Lung microvascular endothelial cell (primary cell): Measurements from ENCODE around the gene CSNK1G2. TPM values are rescaled to one million over a fixed set of nuclear protein-coding genes. Genes with fewer than 3 reads are reported as not detected.
"Not testable (repeated sequence)": the region's sequence is repeated elsewhere in the genome, so short reads cannot be mapped to it uniquely, and the experiment has no call there.

Experiments
- DNase-seq, 2 donors: peaks; one replicate each; pipeline versions ENCODE4 v3.0.0 to v3.0.0-alpha.2; 2010; ENCODE audit warnings: low read depth in 2 of 2
- total RNA-seq: library from RNA; depleted of rRNA; stranded (reverse); fragments of >200 nt; gene quantifications from 2 replicates; pipeline ENCODE4 v1.2.1, GENCODE V29; 2014

CSNK1G2 gene
- total RNA-seq, 1 donor from 2014 or later, result 56.5 TPM

DNA sequence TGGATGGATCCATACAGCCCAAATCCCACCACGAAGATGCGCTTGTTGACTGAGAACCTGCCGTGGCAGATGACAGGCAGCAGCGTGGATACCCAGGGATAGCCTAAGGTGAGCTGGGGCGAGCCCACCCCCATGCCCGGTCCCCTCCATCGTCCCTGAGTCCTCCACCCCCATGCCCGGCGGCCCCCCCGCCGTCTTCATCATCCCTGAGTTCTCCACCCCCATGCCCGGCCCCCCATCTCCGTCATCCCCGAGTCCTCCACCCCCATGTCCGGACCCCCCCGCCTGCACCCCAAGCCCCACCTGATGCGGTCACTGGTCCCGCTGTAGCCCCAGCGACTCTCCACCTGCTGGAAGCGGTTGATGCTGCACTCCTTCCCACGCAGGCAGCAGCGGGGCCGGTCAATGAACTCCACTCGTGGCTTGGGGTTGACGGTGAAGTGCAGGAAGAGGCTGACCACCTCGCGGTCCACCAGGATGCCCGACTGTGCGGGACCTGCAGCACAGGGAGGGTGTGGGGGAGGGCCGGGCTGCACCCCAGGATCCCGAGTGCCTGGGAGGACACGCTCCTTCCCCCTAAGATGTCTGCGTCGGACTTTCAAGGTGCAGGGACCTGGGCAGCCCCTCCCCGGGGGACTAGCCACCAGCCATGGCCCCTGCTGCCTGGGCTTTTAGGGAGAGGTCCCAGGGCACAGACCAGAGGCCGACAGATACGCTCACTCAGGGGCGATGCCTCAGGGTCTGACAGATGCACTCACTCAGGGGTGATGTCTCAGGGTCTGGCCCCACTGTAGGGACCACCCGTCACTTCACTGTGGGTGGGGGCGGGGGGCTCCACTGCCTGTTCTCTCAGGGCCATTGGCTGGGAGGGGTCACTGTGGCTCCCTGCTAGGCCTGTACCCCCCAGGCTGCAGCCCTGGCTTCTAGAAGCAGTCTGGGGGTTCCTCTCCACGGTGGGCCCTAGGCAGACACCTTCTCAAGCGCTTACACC, 46.5 kb downstream of the CSNK1G2 start:
- no peak for DNase-seq

GRCh38 chr19:1988464-1988863, 47.5 kb downstream of the CSNK1G2 start:
- DNase-seq, result not testable (repeated sequence)

- DNase-seq, result no peak
Measured at GRCh38 chr19:1989513-1990229, 48.7 kb downstream of the CSNK1G2 start.

- no peak for DNase-seq
Measured at GRCh38 chr19:1990230-1991017, 49.5 kb downstream of the CSNK1G2 start.

DNA sequence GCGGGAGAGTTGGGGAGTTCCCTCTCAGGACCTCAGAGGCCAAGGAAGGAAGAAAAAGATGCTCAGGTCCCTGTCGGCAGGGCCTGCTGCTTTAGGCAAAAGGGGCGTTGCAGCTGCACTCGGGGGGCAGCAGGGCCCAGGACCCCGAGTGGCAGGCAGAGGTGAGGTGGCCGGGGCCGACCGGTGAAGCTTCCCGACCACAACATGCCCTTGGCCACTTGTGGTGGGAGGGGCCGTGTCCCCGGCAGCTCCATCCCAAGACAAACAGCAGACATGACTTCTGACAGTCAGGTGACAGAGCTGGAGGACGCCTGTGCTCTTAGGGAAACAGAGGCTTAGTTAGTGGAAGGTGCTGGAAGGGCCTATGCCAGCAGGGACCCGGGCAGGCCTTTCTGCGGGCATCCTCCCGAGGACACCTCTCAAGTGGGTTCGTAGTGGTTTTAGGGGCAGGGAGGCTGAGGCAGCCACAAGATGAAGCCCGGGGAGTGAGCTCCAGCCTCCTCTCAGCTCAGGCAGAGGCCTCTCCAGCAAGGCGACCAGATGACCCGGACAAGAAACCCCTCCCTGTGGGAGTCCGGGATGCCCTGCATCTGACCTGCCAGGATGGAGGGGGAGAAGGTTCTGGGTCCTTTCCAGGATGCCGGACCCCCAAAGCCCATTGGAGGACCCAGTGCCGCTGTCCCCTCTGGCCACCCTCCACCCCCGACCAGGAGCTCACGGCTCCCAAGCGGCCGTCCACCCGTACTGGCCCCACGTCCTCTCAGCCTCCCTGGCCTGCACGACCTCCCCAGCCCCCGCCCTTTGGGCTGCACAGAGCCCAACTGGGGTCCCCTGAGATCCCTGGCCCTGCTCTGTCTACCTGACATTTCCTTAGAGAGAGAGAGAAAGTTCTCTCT, 50.3 kb downstream of the CSNK1G2 start:
- DNase-seq, result no peak

GRCh38 chr19:1992759-1993260, 51.8 kb downstream of the CSNK1G2 start:
- peak in 1 of 2 donors; percentile 21 for DNase-seq

DNA sequence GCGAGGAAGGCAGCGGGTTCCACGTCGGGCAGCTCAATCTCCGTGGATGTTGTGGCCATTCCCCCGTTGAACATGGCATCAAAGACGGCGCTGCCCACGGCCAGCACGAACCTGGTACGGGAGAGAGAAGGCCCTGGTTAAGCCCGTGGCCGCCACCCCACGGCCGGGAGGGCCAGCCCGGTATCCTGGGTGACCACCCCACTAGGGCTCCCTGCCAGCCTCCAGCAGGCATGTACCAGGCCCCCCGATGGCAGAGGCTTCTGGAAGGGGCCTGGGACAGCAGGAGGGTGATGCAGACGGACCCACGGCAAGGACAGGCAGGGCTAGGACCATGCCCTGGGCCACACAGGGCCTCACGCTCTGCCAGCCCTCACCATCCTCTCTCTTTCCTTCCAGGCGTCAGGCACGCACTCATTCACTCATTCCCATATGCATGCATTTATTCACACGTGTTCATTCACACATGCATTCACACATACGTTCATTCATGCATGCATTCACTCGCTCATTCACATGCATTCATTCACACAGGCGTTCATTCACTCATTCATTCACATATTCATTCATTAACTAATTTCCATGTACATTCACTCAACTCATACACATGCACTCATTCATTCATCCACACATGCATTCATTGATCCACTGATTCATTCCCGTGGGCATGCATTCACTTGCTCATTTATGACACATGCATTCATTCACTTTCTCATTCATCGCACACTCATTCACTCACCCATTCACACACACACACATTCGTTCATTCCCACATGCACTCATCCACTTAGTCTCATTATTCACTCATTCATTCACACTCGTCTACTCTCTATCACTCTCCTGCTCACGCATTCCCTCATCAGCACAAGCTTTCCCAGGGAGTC, 56.6 kb downstream of the CSNK1G2 start:
- DNase-seq, result no peak

GRCh38 chr19:1998712-1999708, 58.0 kb downstream of the CSNK1G2 start:
- no peak for DNase-seq

DNA sequence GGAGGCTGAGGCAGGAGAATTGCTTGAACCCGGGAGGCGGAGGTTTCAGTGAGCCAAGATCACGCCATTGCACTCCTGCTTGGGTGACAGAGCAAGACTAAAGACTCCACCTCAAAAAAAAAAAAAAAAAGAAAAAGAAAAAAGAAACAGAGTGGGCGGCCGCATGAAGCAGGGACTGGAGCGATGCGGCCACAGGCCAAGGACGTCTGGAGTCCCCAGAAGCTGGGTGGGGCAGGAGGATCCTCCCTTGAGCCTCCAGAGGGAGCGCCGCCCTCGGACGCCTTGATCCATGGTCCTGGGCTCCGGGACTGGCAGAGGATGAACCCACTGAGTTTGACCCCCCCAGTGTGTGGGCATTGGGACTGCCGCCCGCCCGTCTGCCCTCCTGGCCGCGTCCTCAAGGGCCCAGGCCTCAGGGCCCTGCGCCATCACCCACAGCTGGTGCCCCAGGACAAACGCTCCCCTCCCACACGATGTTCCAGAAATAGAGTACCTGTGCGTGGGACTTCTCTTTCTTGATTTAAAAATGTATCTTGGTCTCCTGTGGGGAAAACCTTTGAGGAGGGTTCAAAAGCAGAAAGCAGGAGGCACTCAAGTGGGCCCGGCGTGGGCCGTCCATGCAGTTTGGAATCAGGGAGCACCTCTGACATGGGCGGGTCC, 59.0 kb downstream of the CSNK1G2 start:
- no peak for DNase-seq

- no peak for DNase-seq
Measured at GRCh38 chr19:2003874-2004273, 62.9 kb downstream of the CSNK1G2 start.

DNA sequence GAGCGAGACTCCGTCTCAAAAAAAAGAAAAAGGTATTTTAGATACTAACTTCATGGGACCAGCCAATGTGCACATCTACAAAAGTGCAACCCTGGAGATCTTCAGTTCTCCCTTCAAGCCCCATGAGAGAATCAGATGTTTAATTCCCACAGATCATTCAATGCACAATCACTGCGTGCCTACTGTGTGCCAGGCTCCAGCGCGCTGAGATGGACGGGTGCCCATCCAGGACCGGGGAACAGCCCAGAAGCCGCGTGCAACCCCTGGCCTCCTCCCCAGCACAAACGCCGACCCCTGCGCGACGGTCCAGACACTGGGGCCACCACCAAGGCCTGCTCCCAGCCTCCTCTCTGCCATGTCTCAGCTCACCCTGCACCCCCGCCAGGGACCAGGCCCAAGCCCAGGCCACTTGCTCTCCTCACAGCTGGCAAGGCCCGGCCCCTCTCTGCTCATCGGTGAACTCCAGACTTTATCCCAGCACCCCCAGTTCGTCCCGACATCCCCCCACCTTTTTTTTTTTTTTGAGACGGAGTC, 69.2 kb downstream of the CSNK1G2 start:
- no peak for DNase-seq

GRCh38 chr19:2011169-2011568, 70.2 kb downstream of the CSNK1G2 start:
- no peak for DNase-seq

DNA sequence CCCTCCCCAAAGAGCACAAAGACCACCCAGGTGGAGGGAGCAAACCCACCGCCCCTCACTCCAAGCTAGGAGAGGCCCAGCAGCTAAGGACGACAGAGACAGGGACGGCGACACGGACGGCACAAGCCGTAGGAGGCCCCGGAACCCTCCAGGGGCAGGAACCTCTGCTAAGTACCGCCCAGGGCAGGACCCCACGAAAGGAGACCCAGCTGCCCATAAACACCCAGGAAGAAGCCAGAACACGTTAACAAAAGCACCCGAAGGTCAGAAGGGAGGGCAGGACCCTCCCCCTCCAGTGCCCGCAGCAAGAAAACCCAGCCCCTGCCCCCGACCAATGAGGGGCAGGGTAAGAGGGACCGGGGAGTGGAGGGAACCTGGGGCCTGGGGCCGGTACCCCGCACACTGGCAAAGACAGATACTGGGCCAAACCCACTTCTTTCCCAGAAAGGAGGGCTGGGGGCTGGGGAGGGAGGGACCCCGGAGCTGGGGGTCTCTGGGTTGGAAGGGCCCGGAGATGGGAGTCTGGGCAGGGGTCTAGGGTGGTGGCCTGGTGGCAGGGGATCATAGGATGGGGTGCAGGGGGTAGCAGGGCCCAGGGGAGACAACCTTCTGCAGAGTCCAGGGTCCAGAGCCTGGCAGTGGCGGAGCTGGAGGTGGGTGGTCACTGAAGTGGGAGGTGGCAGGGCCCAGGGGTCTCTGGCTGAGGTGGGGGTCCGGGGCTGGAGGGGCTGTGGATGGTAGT, 72.1 kb downstream of the CSNK1G2 start:
- no peak for DNase-seq

DNA sequence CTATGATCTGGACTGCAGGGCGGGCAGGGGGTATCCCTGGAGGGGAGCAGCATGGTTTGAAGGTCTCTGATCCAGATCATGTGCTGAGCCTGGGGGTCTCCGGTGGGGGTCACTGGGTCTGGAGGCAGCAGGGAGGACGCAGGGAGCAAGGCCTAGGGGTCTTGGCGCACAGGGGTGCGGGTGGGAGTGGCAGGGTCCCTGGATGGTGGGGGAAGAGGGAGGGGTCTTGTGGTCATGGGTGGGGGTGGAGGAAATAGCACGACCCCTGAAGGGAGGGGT, 72.7 kb downstream of the CSNK1G2 start:
- no peak for DNase-seq

DNA sequence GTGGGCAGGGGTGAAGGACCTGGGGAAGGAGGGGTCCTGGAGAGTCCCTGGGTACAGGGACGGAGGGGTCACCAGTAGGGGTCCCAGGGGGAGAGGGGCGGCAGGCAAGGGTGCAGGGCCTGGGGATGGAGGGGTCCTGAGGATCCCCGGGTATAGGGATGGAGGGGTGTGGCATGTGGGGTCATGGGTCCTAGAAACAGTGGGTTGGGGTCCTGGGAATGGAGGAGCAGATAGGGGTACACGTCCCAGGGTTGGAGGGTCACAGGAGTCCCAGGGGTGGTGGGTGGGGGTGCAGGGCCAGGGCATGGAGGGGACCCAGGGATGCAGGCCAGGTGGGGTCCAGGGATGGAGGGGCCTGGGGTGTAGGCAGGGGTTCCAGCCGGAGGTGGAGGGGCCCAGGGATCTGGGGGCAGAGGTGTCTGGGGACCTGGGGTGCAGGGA, 73.2 kb downstream of the CSNK1G2 start:
- DNase-seq, result no peak

DNA sequence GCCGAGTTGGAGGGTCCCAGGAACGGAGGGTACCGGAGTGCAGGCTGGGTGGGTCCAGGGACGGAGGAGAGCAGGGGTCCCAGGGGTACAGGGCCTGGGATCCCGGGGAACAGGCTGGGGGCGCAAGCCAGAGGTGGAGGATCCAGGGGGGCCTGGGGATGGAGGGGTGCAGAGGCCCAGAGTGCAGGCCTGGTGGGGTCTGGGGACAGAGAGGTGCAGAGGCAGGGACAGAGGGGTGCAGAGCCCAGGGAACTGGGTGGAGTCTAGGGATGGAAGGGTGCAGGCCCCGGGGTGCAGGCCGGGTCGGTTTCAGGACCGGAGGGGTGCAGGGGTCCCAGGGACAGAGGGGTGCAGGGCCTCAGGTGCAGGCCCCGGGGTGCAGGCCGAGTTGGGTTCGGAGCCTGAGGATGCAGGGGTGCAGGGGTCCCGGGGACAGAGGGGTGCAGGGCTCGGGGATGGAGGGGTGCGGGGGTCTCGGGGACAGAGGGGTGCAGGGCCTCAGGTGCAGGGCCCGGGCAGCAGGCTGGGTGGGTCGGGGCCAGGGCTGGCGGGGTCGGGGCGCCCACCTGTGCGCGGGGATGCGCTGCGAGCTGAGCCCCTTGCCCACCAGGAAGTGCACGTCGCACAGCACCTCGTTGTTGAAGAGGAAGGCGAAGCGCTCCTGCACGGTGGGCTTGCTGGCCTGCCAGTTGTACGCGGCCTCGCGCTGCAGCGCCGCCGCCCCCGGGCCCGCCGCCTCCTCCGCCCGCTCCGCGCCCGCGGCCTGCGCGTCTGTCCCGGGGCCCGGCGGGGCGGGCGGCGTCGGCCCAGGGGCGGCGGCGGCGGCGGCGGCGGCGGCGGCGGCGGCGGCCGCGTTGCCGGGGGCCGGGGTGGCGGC, 74.0 kb downstream of the CSNK1G2 start:
- peak in 1 of 2 donors; percentile 36 for DNase-seq
